Peyer's patch (tissue), 4 donors: ENCODE measurements around the gene PANX2. TPM values are rescaled to one million over a fixed set of nuclear protein-coding genes. Genes with fewer than 3 reads are reported as not detected.

Source experiments
- DNase-seq, 3 donors: peaks; one replicate each; pipeline ENCODE4 v3.0.0-alpha.2; 2017 to 2019
- H3K27ac ChIP-seq, 4 donors: fragments of 200-600 bp; sonication (generic); one replicate each; pipeline ENCODE4 v1.5.1; 2016 to 2019
- H3K27me3 ChIP-seq, 2 donors: fragments of 200-600 bp; sonication (generic); one replicate each; pipeline ENCODE4 v1.5.1; 2019
- H3K36me3 ChIP-seq, 3 donors: fragments of 200-600 bp; sonication (generic); one replicate each; pipeline ENCODE4 v1.5.1; 2016 to 2019
- H3K4me1 ChIP-seq, 4 donors: fragments of 200-600 bp; sonication (generic); one replicate each; pipeline ENCODE4 v1.5.1; 2016 to 2019
- H3K4me3 ChIP-seq, 4 donors: fragments of 200-600 bp; sonication (generic); 1 replicate in 3 of 4; 2 replicates in 1 of 4; pipeline ENCODE4 v1.5.1; 2016 to 2019; ENCODE audit warnings: mild to moderate bottlenecking in 1 of 4
- H3K9me3 ChIP-seq, 4 donors: fragments of 200-600 bp; sonication (generic); one replicate each; pipeline ENCODE4 v1.5.1; 2016 to 2019; ENCODE audit warnings: mild to moderate bottlenecking in 1 of 4
- CTCF ChIP-seq, 6 experiments: fragments of 450-650 bp in 4 of 6; fragments of 200-600 bp in 2 of 6; sonication (generic) in 1 of 6; IDR thresholded peaks; one replicate each; pipeline ENCODE4 v1.5.1; 2017 to 2019; ENCODE audit warnings: antibody characterized with exemption in 6 of 6, mild to moderate bottlenecking in 3 of 6, moderate library complexity in 1 of 6
- POLR2A ChIP-seq, 2 donors: fragments of 450-650 bp; IDR thresholded peaks; one replicate each; pipeline ENCODE4 v1.5.1; 2017; ENCODE audit warnings: antibody characterized with exemption in 2 of 2, mild to moderate bottlenecking in 2 of 2, moderate library complexity in 2 of 2
- total RNA-seq, 4 donors: library from RNA; depleted of rRNA; stranded (reverse); fragments of >200 nt; gene quantifications; one replicate each; pipeline ENCODE4 v1.1.0, GENCODE V29; 2016

The PANX2 gene
- total RNA-seq, 4 donors from 2014 or later: 0.40 TPM; not detected in 3

- DNase-seq: no peak
- TF ChIP-seq POLR2A (IDR thresholded peaks at IDR 0.05) (no peak), CTCF (IDR thresholded peaks at IDR 0.05) (no peak)
- Histone ChIP-seq H3K4me3 (no peak overlapping the region), H3K27me3 (no peaks in the 10 kb centered on the region), H3K4me1 (peaks cover 0 to 45% (median 35%) of the 10 kb centered on the region in 4 donors), H3K36me3 (peaks cover 0 to 52% (median 0%) of the 10 kb centered on the region in 3 donors), H3K27ac (peak overlapping the region in 1 of 4 donors; percentile 97), H3K9me3 (no peaks in the 10 kb centered on the region)
These were observed 23.7 kb downstream of the PANX2 start for GRCh38 chr22:50194037-50194805.

GRCh38 chr22:50196256-50196655, 25.7 kb downstream of the PANX2 start:
- H3K27ac ChIP-seq: no peak overlapping the region
- H3K9me3 ChIP-seq: no peaks in the 10 kb centered on the region
- H3K4me1 ChIP-seq: peaks cover 0 to 36% (median 23%) of the 10 kb centered on the region in 4 donors
- H3K36me3 ChIP-seq: peaks cover 0 to 52% (median 0%) of the 10 kb centered on the region in 3 donors
- TF ChIP-seq POLR2A (IDR thresholded peaks at IDR 0.05) (no peak), CTCF (IDR thresholded peaks at IDR 0.05) (no peak)
- H3K4me3 ChIP-seq: no peak overlapping the region
- DNase-seq: no peak
- H3K27me3 ChIP-seq: no peaks in the 10 kb centered on the region

GRCh38 chr22:50197000-50197800, 26.7 kb downstream of the PANX2 start:
- H3K36me3 ChIP-seq: peaks cover 0 to 52% (median 0%) of the 10 kb centered on the region in 3 donors
- no peak overlapping the region for H3K4me3 ChIP-seq
- no peak for DNase-seq
- no peaks in the 10 kb centered on the region for H3K27me3 ChIP-seq
- no peaks in the 10 kb centered on the region for H3K9me3 ChIP-seq
- H3K4me1 ChIP-seq: peaks cover 0 to 38% (median 18%) of the 10 kb centered on the region in 4 donors
- TF ChIP-seq CTCF (IDR thresholded peaks at IDR 0.05): no peak
- no peak for TF ChIP-seq POLR2A (IDR thresholded peaks at IDR 0.05)
- H3K27ac ChIP-seq: no peak overlapping the region

- DNase-seq: no peak
- H3K27me3 ChIP-seq: no peaks in the 10 kb centered on the region
- H3K36me3 ChIP-seq: peaks cover 0 to 52% (median 0%) of the 10 kb centered on the region in 3 donors
- no peaks in the 10 kb centered on the region for H3K9me3 ChIP-seq
- no peak overlapping the region for H3K27ac ChIP-seq
- TF ChIP-seq POLR2A (IDR thresholded peaks at IDR 0.05): no peak
- no peak overlapping the region for H3K4me3 ChIP-seq
- H3K4me1 ChIP-seq: peaks cover 0 to 37% (median 12%) of the 10 kb centered on the region in 4 donors
These were observed 27.5 kb downstream of the PANX2 start for GRCh38 chr22:50197856-50198623.

GRCh38 chr22:50198624-50199017, 28.1 kb downstream of the PANX2 start:
- Histone ChIP-seq H3K9me3 (no peaks in the 10 kb centered on the region), H3K4me3 (no peak overlapping the region), H3K27me3 (no peaks in the 10 kb centered on the region), H3K4me1 (peaks cover 0 to 31% (median 8%) of the 10 kb centered on the region in 4 donors), H3K36me3 (peaks cover 0 to 48% (median 0%) of the 10 kb centered on the region in 3 donors), H3K27ac (no peak overlapping the region)
- DNase-seq: no peak
- no peak for TF ChIP-seq CTCF (IDR thresholded peaks at IDR 0.05)
- no peak for TF ChIP-seq POLR2A (IDR thresholded peaks at IDR 0.05)
